CD1c-positive myeloid dendritic cell (primary cell): ENCODE results near the gene TAAR9.

Source experiments
- DNase-seq: peaks from one replicate; pipeline ENCODE4 v3.0.0-alpha.2; 2016; ENCODE audit errors: extremely low spot score

TAAR9 gene, protein sequence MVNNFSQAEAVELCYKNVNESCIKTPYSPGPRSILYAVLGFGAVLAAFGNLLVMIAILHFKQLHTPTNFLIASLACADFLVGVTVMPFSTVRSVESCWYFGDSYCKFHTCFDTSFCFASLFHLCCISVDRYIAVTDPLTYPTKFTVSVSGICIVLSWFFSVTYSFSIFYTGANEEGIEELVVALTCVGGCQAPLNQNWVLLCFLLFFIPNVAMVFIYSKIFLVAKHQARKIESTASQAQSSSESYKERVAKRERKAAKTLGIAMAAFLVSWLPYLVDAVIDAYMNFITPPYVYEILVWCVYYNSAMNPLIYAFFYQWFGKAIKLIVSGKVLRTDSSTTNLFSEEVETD

DNA sequence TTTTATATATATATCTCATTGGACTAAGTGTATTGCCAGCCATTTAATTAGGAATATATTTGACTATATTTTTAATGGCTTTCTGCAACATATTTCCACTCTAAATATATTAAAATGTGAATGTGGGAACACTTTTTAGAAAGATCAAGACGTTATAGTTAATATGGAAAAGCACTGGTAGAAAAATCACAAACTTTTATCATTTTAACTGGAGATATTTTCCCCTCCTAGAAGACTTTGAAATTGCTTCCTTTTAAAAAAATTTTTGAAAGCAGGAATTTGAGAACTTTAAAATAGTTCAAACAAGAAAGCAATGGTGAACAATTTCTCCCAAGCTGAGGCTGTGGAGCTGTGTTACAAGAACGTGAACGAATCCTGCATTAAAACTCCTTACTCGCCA lies at the start of gene TAAR9:
TSS of gene TAAR9 (plus strand) at position 301 of the 400 bp plus-strand sequence. CDS start at position 314, 13 bp downstream.
- no peak for DNase-seq

DNA sequence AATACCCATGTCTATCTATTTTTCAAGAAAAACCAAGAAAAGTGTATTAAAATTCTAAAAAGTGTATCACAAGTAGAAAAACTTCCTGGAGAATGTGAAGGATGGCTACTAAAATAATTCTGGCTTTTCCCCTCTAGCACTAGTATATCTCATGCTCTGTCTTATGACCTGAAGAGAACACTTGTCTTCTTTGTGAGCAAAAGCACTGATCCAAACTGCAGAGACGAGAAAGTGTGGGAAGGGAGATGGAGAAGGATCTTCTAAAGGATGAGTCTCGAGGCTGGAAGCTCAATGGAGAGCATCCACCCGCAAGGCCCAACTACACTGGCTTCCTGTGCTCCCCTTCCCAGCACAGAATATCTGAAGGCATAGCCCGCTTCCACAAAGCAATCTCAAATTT lies 48.7 kb upstream of the TAAR9 start:
- no peak for DNase-seq

DNA sequence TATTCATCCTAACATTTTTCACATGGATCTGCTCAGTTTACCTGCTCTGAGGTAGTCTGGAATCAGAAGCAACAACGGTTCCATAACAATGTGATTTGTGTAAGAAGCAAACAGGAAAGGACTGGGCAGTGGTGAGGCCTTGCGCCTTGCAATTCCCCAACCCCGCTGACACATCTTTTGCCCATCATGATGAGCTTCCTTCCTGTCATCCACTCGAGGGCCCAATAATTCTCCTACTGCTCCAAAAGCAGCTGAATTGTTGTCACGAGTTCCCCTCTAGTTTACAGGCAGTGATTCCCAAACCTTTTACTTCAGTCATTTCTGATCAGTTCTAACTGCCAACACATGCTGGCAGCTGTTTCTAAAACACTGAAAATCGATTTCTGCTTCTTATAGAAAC lies 48.1 kb upstream of the TAAR9 start:
- peak; percentile 46 for DNase-seq

DNA sequence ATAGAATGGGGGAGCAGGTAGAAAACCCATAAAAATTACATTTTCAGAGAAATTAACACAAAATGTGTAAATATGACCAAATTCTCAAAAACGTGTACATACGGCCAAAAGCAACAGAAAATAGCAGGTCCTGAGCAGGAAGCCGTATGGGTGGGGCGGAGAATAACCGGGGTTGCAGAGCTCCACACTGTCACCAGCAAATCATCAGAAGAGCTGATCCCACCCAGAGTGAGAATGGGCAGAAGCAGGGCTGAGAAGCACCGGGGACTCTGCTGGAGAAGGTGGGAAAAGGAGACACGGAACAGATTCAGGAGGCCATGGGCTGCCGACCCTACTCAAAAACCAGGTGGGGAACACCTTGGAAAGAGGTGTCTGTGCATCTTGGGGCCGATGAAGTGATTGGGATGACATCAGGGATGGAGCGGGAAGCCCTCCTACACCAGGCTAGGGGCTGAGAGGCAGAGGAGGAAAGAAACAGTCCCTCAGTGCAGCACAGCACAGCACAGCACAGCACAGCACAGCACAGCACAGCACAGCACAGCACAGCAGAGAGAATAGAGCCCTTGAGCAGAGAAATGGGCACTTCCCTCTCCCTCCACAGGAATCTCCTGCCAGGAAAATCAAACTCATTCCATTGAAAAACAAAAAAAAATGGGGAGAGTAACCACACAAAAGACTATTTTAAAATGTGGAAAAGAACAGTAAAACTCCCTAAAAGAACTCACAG lies 47.4 kb upstream of the TAAR9 start:
- no peak for DNase-seq

DNA sequence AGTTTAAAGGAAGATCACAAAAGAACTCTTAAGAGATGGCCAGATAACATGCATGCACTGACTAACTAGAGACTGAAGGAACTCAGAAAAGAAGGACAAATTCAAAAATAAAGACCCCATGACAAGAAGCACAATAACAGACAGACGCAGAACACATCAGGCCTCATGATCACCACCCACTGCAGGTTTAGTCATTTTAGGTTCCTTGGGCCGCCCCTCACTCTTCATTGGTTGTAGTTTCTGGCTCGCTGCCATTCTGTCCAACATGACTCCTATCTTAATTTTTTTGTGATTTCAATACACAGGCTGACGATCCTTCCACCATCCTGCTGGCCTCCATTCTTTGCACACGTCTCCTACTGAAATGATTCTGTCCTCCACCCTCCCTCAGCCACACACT lies 46.8 kb upstream of the TAAR9 start:
- DNase-seq = peak; percentile 59

DNA sequence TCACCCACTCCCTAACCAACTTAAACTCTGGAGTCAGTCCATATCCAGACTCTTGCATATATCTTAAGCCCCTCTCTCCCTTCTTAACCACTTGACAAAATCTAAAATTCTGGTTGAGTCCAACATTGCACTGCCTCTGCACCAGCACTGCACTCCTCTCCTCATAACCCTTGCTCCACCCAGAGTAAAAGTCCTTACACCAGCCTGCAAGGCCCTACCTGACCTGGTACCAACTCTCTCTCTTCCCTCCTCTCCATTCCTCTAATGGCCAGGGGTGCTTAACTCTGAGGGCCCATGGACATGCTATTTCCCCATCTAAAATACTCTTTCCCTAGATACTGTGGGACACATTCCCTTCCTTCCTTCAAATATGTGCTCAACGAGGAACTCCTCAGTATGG lies 46.2 kb upstream of the TAAR9 start:
- DNase-seq = no peak

DNA sequence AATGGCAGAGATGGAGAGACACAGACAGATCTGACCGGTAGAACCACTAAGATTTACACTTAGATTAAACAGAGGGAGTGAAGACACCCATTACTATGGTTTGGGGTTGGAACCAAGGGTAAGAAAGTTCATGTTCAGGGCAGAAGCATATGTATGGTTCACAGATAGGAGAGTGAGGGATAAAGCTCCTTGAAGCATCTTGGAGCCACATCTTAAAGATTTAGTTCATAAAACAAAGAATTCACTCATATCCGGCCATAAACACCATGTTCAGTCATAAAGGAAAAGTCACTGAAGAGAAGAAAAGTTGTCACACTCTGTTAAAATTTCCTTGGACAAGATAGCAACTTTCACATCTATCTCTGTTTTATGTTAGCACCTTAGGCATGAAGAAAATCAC lies 43.1 kb upstream of the TAAR9 start:
- DNase-seq = no peak

DNA sequence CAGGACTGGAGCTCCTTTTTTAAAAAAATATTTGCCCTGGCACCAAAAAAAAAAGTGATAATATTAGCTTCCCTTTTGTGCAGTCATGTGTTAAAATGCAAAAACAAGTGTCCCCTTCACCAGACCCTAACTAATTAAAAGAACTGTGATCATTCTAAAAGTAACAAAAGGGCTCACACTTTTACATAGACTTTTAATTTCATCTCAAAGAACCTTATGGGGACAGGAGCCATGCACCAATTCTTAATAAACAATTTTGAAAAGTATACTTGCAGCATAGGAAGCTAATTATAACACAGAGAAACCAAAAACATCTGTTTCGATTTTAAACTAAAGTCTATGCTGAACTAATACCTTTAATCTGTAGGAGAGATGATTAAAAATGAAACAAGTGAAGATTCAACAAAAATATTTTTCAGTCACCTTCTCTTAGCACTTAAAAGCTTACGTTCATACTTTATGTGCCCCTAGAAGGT lies 42.4 kb upstream of the TAAR9 start:
- DNase-seq = no peak

DNA sequence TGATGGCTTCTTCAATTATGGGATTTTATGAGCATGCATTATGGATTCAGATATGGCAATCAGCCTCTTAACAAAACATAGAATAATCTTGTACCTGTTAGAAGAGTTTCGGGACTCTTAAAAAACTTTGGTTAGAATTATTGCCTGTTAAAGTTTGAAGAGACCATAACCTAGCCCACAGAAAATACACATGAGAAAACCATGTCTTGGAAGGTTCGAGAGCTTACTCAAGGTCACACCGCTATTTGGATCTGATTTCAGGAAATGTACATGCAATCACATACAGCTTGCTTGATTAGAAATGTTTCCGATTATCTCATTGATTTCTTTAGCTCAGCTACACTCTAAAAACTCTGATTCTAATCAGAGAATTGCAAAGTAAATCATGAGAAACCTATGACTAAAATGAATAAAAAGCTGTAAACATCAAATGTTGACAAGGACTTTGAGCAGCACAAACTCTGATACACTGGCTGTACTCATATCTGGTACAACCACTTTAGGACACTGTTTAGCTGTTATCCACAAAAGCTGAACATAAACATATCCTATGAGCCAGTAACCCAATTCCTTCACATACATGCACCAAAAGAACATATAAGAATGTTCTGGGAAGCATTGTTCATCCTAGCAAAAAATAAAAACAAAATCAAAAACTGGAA lies 41.4 kb upstream of the TAAR9 start:
- DNase-seq = no peak

DNA sequence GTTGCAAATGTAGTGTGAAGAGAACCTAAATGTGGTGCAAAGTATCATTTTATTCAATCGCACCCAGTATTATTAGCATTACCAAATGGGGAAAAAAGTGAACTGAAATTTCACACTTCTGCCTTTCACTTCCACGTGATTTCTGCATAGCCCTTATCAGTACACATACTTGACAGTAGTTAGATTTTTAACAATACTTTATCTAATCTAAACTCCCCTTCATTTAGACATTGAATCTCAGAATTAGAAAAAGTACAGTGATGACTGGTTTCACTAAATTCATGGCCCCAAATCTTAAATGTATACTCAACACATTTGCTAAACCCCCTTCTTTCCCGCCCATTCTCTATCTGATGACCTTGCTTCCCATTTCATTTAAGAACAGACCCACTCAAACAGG lies 39.4 kb upstream of the TAAR9 start:
- peak; percentile 76 for DNase-seq

DNA sequence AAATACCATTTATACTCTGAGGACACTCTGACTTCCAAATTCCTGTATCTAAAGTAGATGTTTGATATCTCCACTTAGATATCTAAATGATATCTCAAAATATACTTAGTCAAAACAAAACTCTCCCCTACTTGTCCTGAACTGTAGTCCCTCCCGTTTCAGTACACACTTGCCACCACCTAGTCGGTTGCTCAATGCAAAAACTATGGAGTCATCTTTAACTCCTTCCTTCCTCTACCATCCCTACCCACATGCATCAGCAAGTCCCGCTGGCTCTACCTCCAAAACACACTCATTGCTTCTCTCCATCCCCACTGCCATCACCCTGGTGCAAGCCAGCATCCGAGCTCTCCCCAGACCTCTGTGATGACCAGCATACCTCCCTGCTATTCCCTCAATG lies 38.3 kb upstream of the TAAR9 start:
- DNase-seq = peak; percentile 38

DNA sequence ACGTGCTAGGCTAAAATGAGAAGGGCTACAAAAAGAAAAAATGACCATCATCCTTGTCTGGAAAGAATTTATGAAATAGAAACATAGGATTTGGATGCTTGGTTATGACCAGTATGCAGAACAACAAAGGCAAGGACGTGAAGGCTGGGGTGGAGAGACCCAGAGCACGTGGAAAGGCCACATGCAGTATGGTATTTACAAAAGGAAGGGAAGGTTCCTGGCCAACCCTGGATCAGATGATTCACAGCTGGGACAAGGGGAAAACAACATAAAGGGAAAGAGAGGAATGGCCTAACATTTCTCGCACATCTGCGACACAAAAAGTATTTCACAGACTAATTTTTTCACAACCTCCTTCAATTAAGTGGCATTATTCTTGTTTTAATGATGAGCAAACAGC lies 33.3 kb upstream of the TAAR9 start:
- no peak for DNase-seq

DNA sequence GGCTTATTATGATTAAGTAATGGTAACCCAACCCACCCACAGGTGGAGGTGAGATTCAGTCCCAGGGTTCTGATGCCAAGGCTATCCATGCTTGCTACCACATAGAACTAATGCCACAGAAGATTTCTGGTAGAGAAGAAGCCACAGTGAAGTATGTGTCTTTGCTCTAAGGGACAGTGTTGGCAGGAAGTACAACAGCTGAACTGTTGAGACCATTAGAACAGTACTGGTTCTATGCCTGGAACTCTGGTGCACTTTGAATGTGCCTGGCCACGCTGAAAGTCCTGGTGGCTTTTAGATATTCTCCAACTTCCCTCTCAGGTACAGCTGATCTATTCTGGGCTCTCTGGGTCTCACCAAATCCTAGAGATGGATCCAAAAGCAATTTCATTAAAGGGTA lies 32.9 kb upstream of the TAAR9 start:
- no peak for DNase-seq

DNA sequence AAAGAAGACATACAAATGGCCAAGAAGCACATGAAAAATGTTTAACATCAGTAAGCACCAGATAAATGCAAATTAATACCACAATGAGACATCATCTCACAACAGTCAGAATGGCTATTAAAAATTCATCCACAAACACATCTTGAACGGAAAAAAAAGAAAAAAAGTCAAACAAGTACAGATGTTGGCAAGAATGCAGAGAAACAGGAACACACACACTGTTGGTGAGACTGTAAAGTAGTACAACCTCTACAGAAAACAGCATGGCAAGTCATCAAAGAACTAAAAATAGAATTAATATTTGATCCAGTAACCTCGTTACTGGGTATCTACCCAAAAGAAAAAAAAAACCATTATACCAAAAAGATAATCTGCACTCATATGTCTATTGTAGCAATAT lies 31.6 kb upstream of the TAAR9 start:
- no peak for DNase-seq

DNA sequence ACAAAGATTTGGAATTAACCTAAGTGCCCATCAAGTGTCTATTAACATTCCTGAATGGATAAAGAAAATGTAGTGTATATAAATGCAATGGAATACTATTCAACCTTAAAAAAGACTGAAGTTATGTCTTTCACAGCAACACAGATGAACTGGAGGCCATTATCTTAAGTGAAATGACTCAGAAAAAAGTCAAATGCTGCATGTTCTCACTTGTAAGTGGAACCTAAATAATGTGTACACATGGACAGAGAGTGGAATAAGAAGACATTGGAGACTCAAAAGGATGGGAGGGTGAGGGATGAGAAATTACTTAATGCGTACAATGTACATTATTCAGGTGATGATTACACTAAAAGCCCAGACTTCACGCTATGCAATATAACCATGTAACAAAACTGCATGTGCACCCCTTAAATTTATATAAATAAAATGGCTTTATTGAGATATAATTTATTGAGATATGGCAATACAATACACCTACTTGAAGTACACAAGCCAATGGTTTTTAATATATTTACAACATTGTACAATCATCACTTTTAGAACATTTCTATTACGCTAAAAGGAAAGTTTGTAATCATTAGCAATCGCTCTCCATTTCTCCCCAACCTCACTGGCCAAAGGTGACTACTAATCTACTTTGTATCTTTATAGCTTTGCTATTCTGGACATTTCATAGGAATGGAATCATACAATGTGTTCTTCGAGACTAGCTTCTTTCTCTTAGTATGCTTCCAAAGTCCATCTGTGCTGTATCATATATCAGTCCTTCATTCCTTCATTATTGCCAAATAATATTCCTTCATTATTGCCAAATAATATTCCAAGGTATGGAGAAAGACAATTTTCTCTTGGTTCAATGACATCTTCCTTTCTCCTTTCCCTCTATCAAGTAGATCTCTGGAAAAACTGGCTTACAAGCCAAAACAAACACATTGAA lies 30.9 kb upstream of the TAAR9 start:
- DNase-seq = no peak

DNA sequence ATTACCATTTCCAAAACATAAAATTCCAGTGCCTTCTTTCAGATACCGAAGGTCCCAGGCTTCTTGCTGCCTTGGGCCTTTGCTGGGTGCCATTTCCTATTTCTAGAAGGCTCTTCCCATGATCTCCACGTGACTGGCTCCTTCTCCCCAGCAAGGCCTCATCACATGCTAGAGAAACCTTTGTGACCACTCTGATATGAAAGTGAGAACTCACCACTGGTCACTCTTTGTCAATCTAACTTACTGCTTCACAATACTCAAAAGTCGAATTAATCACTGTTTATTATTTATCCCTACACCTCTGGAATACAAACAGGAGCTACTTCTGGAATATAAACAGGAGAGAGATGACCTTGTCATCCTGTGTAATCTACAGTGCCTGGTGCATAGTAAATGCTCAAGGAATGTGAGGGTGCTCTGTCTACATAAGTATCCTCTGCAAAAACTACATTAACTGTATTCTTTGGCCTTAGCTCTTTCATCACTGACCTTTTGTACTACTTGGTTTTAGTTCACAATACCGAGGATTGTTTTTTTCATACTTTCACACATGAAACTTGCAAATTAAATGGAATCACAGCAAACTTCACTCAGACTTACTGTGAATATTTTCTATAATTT lies 26.8 kb upstream of the TAAR9 start:
- DNase-seq = peak; percentile 71

DNA sequence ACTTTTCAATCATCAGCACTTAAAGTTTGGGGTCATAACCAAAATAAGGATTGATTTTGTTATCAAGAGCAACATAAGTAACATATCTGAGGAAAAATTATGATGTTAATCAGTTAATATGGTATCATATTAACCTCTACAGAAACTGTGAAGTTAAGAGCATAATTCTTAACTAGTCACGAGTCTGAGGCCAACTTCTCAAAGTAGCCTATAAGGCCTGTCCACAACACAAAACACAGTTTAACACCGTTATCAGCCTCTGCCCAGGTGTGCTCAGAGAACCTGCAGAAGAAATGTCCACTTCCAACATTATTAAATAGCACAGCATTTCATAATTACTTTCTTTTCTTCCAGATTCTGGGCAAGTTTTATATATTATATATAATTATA lies 26.3 kb upstream of the TAAR9 start:
- peak; percentile 17 for DNase-seq

DNA sequence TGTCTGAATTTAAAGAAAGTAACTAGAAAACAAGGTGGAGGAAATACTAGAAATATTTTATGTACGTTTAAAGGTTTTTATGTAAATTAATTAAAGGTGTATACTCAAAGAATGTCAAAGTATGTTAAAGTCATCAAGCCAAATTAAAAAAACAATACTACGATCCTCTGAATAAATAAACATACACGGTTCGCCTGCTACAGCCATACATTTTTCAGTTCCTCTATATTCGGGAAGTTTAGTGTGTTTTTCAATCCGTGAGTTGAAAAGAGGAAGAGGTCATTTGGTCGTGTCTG lies 25.8 kb upstream of the TAAR9 start:
- no peak for DNase-seq

DNA sequence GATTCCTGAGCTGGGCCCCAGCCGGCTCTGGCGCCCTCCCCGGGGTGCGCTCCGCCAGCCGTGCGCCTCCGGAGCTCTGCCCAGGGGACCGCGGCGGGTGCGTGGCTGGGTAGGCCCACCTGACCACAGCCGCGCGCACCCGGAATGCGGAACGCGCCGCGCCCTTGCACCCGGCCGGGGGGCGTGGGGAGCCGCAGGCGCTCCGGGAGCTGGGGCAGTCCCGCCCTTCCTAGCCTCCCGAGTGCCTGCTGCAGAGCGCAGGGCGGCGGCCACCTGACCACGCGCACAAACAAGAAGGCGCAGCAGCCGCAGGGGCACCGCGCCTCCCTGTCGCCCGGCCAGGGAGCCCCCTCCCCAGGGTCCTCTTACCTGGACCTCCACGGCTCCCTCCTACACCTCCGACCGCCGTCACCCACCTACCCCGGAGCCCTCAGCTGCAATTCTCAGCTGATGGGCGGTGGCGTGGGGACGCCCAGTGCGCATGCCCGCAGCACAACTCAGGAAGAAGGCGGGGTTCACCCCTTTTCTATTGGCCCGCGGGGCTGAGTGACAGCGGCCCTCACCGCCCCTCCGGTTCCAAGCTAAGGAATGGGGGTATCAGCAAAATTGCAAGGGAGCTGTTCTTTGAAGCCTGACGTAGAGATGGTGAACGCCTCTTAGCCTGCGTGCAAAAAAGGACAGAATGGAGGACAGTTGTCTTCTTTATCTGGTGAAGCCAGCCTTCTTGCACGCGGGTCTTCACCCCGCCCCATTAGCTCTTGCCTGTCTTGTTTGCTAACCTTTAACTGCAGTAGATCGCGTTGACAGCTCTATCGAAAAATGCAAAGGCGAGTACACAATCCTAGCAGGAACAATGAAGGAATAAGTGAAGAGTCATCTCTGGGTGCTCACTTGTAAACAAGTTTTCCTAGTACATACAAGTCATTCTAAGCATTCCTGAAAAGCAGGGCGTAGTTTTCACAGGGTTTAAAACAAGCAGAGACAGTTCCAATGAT lies 25.1 kb upstream of the TAAR9 start, which contains the start of gene STX7:
TSS of gene STX7 (minus strand) at position 479 of the 995 bp plus-strand sequence. CDS start 9,586 bp downstream, outside the sequence.
- peak; percentile 92 for DNase-seq
